Measurements from ENCODE around the gene NRL. TPM values are rescaled to one million over a fixed set of nuclear protein-coding genes. Genes with fewer than 3 reads are reported as not detected.

Gene NRL
- total RNA-seq, 1 experiment from 2014 or later = 2.5 TPM

DNA sequence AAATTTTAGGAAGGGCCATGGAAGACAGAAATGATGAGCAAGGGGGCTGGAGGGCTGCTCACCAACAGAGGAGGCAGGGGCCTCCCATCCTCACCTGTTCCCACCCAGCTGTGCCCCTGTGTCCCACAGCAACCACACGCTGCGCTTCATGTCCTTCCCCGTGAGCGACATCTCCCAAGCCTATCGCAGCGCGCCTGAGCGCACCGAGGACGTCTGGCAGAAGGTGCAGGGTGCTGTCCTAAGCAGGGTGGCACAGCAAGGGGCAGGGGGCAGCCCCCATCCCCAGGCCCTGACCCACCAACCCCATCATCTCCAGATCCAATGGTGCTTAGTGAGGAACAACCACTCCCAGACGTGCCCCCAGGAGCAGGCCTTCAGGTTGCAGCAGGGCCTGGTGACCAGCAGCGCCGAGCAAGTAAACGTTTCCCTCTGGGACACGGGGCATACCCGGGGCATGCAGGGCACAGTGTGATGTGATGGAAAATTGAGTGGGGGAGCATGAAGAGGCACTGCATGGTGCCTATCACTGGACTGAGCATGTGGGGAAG lies 54.8 kb downstream of the NRL start:
- peaks cover 2 to 11% of the 10 kb centered on the region in 2 experiments; a peak in 3 of 4 replicates for H3K4me1 Mint-ChIP-seq
- Histone ChIP-seq H3K4ac (ENCODE audit: low read depth, low read length) (no peak overlapping the region), H4K20me1 (ENCODE audit: control insufficient read depth, insufficient read depth, insufficient read length) (peaks cover 2% of the 10 kb centered on the region), H3K14ac (ENCODE audit: insufficient read depth, low read length) (no peak overlapping the region), H2AK5ac (ENCODE audit: insufficient read length, low read length) (no peak overlapping the region), H3K23ac (ENCODE audit: insufficient read length, low read depth, low read length) (no peak overlapping the region), H3K27ac (ENCODE audit: insufficient read length, low read depth, low read length) (no peak overlapping the region), H3K23me2 (ENCODE audit: insufficient read length, low read depth, low read length, poor library complexity, severe bottlenecking) (no peaks in the 10 kb centered on the region), H3K4me1 (ENCODE audit: insufficient read depth, low read length) (no peaks in the 10 kb centered on the region), H3K4me2 (ENCODE audit: insufficient read depth, insufficient read length, low read length) (no peak overlapping the region), H3K79me2 (ENCODE audit: insufficient read depth, low read length) (no peaks in the 10 kb centered on the region), H3K9ac (ENCODE audit: extremely low read depth, insufficient read length, low read length) (no peak overlapping the region), H3K27me3 (ENCODE audit: insufficient read depth, low read length) (no peaks in the 10 kb centered on the region), H3T11ph (ENCODE audit: low read length) (no peak overlapping the region), H2BK20ac (ENCODE audit: low read depth, low read length, poor library complexity, severe bottlenecking) (no peak overlapping the region), H2AFZ (ENCODE audit: low read length) (no peak overlapping the region), H3K18ac (ENCODE audit: insufficient read length, low read depth, low read length) (no peak overlapping the region), H4K8ac (replicated peaks; ENCODE audit: insufficient read length, low read depth, low read length) (no peak overlapping the region), H2BK12ac (ENCODE audit: insufficient read length, low read depth, low read length) (no peak overlapping the region), H3K79me1 (ENCODE audit: insufficient read depth, low read depth, low read length, poor library complexity, severe bottlenecking) (no peaks in the 10 kb centered on the region), H2BK5ac (ENCODE audit: insufficient read length, low read length) (no peak overlapping the region), H2BK120ac (ENCODE audit: low read depth, low read length, poor library complexity, severe bottlenecking) (no peak overlapping the region), H2BK15ac (ENCODE audit: low read depth, low read length) (no peak overlapping the region), H4K5ac (ENCODE audit: insufficient read length, low read depth, low read length) (no peak overlapping the region), H4K91ac (ENCODE audit: insufficient read length, low read depth, low read length) (no peak overlapping the region), H3K9me3 (ENCODE audit: control insufficient read depth, low read depth, low read length) (no peaks in the 10 kb centered on the region), H3K56ac (ENCODE audit: insufficient read length, low read depth, low read length) (no peak overlapping the region)
- TF ChIP-seq, protein P1, sequence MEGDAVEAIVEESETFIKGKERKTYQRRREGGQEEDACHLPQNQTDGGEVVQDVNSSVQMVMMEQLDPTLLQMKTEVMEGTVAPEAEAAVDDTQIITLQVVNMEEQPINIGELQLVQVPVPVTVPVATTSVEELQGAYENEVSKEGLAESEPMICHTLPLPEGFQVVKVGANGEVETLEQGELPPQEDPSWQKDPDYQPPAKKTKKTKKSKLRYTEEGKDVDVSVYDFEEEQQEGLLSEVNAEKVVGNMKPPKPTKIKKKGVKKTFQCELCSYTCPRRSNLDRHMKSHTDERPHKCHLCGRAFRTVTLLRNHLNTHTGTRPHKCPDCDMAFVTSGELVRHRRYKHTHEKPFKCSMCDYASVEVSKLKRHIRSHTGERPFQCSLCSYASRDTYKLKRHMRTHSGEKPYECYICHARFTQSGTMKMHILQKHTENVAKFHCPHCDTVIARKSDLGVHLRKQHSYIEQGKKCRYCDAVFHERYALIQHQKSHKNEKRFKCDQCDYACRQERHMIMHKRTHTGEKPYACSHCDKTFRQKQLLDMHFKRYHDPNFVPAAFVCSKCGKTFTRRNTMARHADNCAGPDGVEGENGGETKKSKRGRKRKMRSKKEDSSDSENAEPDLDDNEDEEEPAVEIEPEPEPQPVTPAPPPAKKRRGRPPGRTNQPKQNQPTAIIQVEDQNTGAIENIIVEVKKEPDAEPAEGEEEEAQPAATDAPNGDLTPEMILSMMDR (conservative IDR thresholded peaks at IDR 0.05) = no peak
- H3K27me3 Mint-ChIP-seq (ENCODE audit: low read depth) = no peaks in the 10 kb centered on the region; the same call in 1 of the 2 replicates
- DNase-seq = no peak
- peaks cover 3 to 7% (median 6%) of the 10 kb centered on the region in 3 experiments; a peak in 6 of 7 replicates for H3K36me3 Mint-ChIP-seq (ENCODE audit: insufficient read depth in 1 of 3, low read depth in 3 of 3)
- peak overlapping the region in 1 of 2 experiments; percentile 10; a peak in 1 of 5 replicates for H3K4me3 Mint-ChIP-seq
- 0 out of 7 replicates have a peak overlapping the region, but pooled peaks of 2 of the 3 experiments have one; percentile 40 to 49 for H3K27ac Mint-ChIP-seq
- H3K9me3 Mint-ChIP-seq = no peaks in the 10 kb centered on the region
- WGBS (ENCODE audit: extremely low coverage, insufficient read length, low lambda C conversion rate) = no CpG with 5 or more reads among the region's 16 CpGs

Data from H9 (cell line).